Panc1 (cell line): ENCODE results near the gene RIGI. TPM values are rescaled to one million over a fixed set of nuclear protein-coding genes. Genes with fewer than 3 reads are reported as not detected.

Source experiments
- ATAC-seq: fragments of 200-7000 bp; cut with Tn5 transposase; 2 replicates; pipeline ENCODE4 v1.9.1; 2020; ENCODE audit warnings: mild to moderate bottlenecking, moderate library complexity
- BruUV-seq: library from RNA; stranded (reverse); fragments of 400-500 nt; replicated peaks from 2 replicates; lab custom pipeline; 2021; lab: Mats Ljungman, UMichigan
- CTCF ChIA-PET: fragments of 300-600 bp; sonication (Branson Sonifier 250); formaldehyde crosslinking; loops from one replicate; lab custom pipeline; 2022; ENCODE audit warnings: antibody characterized with exemption; lab: Charles Lee
- POLR2A ChIA-PET: fragments of 300-600 bp; sonication (Branson Sonifier 250); formaldehyde crosslinking; loops from one replicate; lab custom pipeline; 2022; ENCODE audit warnings: antibody characterized with exemption; lab: Charles Lee
- DNase-seq: peaks from one replicate; pipeline ENCODE4 v3.0.0-alpha.2; 2010; ENCODE audit warnings: low read depth, low spot score
- H3K27ac ChIP-seq: 2 replicates; pipeline ENCODE4 v1.5.1; 2011; ENCODE audit warnings: mild to moderate bottlenecking, low read length, inconsistent platforms
- H3K27me3 ChIP-seq: fragments of 200-500 bp; sonication (Bioruptor generic); 2 replicates; pipeline ENCODE4 v1.6.0; 2014; ENCODE audit warnings: low read length, inconsistent platforms; ENCODE audit not compliant: control insufficient read depth, insufficient read depth
- H3K36me3 ChIP-seq: fragments of 200-500 bp; sonication (Bioruptor generic); 2 replicates; pipeline ENCODE4 v1.5.1; 2014; ENCODE audit warnings: inconsistent platforms, mild to moderate bottlenecking, low read length, moderate library complexity; ENCODE audit not compliant: control insufficient read depth, insufficient read depth
- H3K4me1 ChIP-seq: 2 replicates; pipeline ENCODE4 v1.5.1; 2011; ENCODE audit warnings: inconsistent platforms, mild to moderate bottlenecking, low read length, moderate library complexity; ENCODE audit not compliant: control insufficient read depth, insufficient read depth
- H3K4me3 ChIP-seq, 2 experiments: 2 replicates each; pipeline ENCODE4 v1.5.1; 2011 to 2012; ENCODE audit warnings: low read depth in 2 of 2, low read length in 2 of 2, mild to moderate bottlenecking in 2 of 2, inconsistent platforms in 1 of 2, moderate library complexity in 1 of 2
- H3K9me3 ChIP-seq: fragments of 200-500 bp; sonication (Bioruptor generic); 2 replicates; pipeline ENCODE4 v1.5.1; 2014; ENCODE audit warnings: low read depth, mild to moderate bottlenecking, inconsistent platforms, low read length, moderate library complexity; ENCODE audit not compliant: control insufficient read depth, insufficient read depth
- CTCF ChIP-seq: fragments of 450-650 bp; IDR thresholded peaks from 2 replicates; pipeline ENCODE4 v1.5.1; 2017; ENCODE audit warnings: mild to moderate bottlenecking
- POLR2AphosphoS5 ChIP-seq: IDR thresholded peaks from 2 replicates; pipeline ENCODE4 v1.6.1; 2012; ENCODE audit warnings: mild to moderate bottlenecking, low read depth, low read length, moderate library complexity
- REST ChIP-seq, 2 experiments: IDR thresholded peaks; 2 replicates each; pipeline ENCODE4 v1.6.1; 2011 to 2012; ENCODE audit warnings: low read depth in 2 of 2, control low read depth in 1 of 2, low read length in 1 of 2, mild to moderate bottlenecking in 1 of 2, moderate library complexity in 1 of 2; ENCODE audit not compliant: insufficient read depth in 1 of 2
- SIN3A ChIP-seq: IDR thresholded peaks from 2 replicates; pipeline ENCODE4 v1.6.1; 2012; ENCODE audit warnings: low read depth, mild to moderate bottlenecking, low read length, moderate library complexity, borderline replicate concordance; ENCODE audit not compliant: insufficient read depth
- TCF7L2 ChIP-seq: IDR thresholded peaks from 2 replicates; pipeline ENCODE4 v1.6.1; 2011; ENCODE audit warnings: mild to moderate bottlenecking, low read depth, low read length, inconsistent platforms
- in situ Hi-C: cut with HindIII; loops from 2 replicates; pipeline ENCODE4 v1.10.0; 2016; ENCODE audit warnings: low sequenced_read_pairs, low pct_unique_long_range_greater_than_20kb
- intact Hi-C: fragments of 100-400 bp; cut with micrococcal nuclease; formaldehyde crosslinking; loops from one replicate; pipeline ENCODE4 v1.10.0; 2022; ENCODE audit not compliant: unreplicated experiment
- total RNA-seq: library from RNA; stranded (reverse); gene quantifications from one replicate; pipeline ENCODE4 v1.2.1, GENCODE V29; 2021; ENCODE audit not compliant: unreplicated experiment

RIGI gene
- total RNA-seq, 1 experiment from 2014 or later, result 27.7 TPM

DNA sequence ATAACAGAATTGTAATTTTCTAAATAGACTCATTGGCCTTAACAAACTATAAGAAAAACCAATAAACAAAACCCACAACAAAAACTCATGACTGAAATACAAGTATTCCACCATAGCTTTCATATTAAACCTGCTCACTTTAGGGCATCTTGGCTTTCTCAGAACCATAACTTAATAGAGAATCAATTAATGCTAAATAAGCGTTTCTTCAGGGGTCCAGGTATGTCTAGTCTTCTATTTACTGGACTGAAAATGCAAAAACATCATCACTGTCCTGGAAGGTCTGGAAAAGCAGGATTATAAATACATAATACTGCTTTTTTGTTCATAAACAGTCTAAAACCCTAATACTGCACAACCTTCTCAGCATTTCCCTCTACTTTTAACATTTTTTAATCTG is 19.9 kb upstream of the RIGI start:
- no peak overlapping the region for H3K27ac ChIP-seq
- DNase-seq (no peak), ATAC-seq (no peak)
- H3K9me3 ChIP-seq, result no peaks in the 10 kb centered on the region
- BruUV-seq, result no TSS peak
- in situ Hi-C loops, result no loop called here
- POLR2A ChIA-PET, result no interaction called here
- CTCF ChIA-PET, result no interaction called here
- no peak for TF ChIP-seq CTCF
- TF ChIP-seq TCF7L2, result no peak
- no peak for TF ChIP-seq REST (IDR thresholded peaks at IDR 0.05; ENCODE audit: insufficient read depth in 1 of 2, low read depth in 2 of 2, low read length in 1 of 2)
- no peak for TF ChIP-seq SIN3A
- TF ChIP-seq POLR2AphosphoS5, result no peak
- peaks cover 11% of the 10 kb centered on the region for H3K4me1 ChIP-seq
- H3K36me3 ChIP-seq, result peaks cover 26% of the 10 kb centered on the region
- intact Hi-C loops, result no loop called here
- H3K27me3 ChIP-seq, result no peaks in the 10 kb centered on the region
- no peak overlapping the region for H3K4me3 ChIP-seq

DNA sequence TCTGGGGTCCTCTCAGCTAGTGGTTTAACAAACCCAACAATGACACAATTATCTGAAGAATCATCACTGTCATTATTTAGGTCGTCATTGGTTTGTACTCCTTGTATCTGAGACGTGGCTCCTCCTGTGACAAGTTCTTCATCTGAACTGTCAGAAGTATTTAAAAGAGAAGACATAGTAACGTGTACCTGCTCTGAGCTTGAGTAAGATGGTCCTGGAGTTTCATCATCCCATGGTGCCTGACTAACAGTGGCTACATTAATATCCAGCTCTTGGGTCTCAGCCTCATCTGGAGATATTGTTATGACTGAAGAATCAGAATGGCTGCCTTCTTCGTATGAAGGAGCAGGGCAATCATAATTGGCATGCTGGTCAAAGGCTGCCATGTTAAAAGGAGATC is 17.1 kb upstream of the RIGI start:
- DNase-seq (no peak), ATAC-seq (no peak)
- POLR2A ChIA-PET, result no interaction called here
- Histone ChIP-seq H3K27me3 (no peaks in the 10 kb centered on the region), H3K4me3 (no peak overlapping the region), H3K27ac (no peak overlapping the region), H3K9me3 (no peaks in the 10 kb centered on the region), H3K36me3 (peaks cover 31% of the 10 kb centered on the region), H3K4me1 (no peaks in the 10 kb centered on the region; the same call in 1 of the 2 replicates)
- CTCF ChIA-PET, result interaction anchor here (1.1 kb wide), 1 partner anchor 164 kb away, joined by 3 read pairs; no protein-coding TSS in a partner anchor
- intact Hi-C loops (no loop called here), in situ Hi-C loops (no loop called here)
- BruUV-seq, result no TSS peak
- TF ChIP-seq POLR2AphosphoS5 (no peak), TCF7L2 (no peak), REST (IDR thresholded peaks at IDR 0.05; ENCODE audit: insufficient read depth in 1 of 2, low read depth in 2 of 2, low read length in 1 of 2) (no peak), SIN3A (no peak), CTCF (no peak)
